Measurements from ENCODE around the gene TXNRD1.
"Not testable (repeated sequence)": the region's sequence is repeated elsewhere in the genome, so short reads cannot be mapped to it uniquely, and the experiment has no call there.

The TXNRD1 gene

DNA sequence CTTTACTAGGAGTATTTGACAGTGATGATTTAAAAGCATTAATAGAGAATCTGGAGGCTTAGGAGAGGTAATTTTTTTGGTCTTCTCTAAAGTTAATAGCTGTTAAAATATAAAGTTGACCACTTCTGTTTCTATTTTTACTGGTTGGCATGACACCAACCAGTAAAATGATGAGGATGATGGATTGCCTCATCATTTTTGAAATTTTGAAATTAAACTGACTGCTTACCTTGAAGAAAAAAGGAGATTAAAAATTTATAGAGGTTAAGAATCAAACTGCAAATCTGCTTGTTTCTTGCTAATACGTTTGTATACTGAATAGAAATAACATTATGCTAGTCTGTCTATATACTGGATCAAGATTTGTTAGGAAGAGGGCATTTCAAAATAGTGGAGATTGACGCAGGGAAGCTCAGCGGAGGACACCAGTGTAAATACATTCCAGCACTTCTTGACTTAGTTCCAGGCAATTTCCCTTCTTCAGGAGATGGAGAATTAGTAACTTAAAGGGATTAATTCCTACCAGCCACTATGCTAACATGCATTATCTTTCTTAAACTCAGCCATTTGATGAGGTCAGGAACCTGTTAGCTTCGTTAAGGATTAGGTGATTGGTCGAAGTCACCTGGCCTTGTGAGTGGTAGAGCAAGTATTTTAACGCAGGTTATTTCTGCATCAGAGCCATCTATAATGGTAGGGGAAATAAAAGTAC is 91.5 kb downstream of the TXNRD1 start:
- DNase-seq, result no peak

DNA sequence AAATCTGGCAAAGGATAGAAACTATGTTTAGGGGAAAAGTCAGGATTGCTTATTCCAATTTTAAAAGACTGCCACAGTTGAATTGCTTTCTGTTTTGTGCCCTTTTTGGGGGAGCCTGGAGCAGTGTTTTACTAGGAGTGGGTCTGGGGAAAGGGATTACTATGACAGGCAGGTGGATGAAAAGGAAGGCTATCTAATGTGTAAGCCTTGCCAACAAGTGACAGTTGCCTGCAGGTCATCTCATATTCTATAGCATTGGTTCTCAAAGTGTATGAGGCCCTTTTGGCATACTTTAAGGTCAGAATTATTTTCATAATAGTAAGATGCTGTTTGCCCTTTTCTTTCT is 92.0 kb downstream of the TXNRD1 start:
- DNase-seq, result no peak

DNA sequence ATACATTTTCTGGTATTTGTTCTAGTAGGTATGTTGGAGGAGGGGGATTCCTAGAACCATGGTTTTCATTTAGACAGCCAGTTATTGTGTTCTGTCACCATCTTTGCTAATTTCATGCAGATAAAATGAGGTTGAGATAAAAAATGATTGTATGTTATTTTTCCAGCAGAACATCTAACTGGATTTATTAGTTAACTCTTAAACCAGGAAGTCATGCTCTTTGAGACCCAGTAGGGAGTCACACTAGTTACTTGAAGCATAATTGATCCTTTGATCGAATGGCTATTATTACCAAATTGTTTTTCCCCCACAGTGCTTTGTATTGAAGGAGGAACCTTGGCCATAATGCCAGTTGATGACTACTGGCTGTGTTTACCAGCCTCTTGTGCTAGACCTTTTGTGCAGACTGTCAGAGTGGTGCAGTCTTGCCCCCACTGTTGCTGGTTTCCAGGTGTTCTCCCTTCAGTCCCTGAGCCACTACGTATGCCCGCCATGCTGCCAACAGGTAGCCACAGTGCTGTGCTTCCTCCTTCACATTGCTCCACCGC is 93.9 kb downstream of the TXNRD1 start:
- DNase-seq, result peak; percentile 15

DNA sequence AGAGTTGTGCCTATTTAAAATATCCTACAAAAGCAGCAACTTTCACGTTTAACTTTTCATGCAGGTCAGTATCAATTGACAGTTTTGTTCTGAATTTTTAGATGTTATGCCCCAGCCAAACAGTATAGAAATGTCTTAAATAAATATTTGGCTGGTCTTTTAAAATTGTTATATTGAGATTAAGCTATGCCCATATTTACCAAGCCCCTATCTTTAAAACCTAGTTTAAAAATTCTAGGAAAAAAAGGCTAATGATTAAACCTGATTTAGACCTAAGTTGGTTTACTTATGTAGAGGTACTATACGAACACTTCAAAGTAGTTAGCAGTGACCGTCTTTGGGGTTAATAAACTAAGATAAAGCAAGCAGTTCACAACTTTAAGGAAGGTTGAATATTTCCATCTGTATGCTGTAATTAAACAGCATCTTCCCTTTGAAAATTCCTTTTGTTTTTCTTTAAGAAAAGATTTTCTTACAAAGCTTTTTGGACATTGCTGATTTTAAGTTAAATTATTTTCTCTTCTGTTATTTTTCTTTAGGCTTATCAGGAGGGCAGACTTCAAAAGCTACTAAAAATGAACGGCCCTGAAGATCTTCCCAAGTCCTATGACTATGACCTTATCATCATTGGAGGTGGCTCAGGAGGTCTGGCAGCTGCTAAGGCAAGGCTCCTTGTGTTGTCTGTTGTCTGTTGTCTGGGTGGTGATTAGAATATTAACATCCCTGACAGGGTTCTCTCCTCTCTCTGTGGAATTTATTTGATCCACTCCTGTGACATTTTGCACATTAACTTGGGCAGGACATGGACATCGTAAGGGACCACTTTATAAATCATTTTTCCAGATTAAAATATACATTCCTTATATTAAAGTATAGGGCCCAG is 95.4 kb downstream of the TXNRD1 start:
- no peak for DNase-seq

DNA sequence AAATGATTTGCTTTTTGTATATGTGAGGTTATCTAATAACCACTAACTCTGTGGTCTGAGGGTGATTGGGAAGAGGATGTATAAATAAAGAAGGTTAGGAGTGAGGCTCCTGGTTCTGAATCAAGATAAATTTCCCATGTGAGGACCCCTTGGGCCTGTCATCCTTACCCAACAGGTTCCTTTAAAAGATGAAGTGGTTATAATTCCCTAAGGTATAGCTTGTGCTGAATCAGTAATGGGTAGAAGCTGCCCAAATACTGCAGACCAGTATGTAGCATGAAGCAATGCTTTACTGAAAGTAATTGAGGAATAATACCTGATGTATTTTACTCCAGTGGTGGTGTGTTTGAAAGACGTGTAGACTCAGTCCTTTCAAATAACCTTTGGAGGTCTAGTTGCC is 96.6 kb downstream of the TXNRD1 start:
- DNase-seq, result no peak

DNA sequence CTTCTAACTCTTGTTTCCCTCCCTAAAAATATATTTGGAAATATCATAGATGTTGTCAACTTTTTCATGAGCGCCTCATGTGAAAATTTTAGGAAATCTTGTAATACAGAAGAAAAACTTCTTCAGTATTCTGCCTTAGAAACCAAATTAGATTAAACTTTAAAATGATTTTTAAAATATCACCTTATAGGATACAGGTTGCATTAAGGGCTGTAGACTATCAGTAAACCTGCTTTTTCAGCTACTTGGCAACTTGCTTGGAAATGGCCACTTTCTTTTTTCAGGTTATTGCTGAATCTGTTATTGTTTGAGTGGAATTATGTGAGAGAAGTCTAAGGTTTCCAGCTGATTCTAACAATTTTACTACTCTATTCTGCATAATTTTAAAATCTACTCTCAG is 97.1 kb downstream of the TXNRD1 start:
- DNase-seq, result no peak

DNA sequence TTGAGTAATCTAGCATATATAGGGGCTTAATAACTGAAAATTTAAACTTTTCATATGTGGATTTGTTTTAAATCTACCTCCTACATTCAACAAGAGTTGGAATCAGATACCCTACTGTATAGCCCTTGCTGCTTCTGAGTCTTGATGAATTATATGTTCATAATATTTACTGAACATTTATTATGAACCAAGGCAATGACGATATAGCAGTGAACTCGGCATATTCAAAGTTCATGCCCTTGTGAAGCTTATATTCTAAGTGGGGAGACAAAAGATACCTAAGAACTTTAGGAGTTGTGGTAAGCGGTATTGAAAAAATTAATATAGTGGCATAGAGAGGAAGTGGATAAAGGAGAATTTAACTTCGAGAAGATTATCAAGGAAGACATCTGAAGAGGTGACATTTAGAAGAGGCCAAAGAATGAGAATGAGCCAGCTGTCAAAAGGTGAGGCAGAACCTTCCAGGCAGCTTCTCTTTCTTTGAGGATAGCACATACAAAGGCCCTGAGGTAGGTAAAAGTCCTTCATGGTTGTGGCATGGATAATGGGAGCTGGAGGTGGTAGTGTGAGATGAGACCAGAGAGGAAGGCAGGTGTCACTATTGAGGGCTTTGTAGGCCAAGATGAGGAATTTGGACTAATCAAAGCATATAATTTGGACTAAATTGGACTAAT is 98.1 kb downstream of the TXNRD1 start:
- DNase-seq, result no peak

DNA sequence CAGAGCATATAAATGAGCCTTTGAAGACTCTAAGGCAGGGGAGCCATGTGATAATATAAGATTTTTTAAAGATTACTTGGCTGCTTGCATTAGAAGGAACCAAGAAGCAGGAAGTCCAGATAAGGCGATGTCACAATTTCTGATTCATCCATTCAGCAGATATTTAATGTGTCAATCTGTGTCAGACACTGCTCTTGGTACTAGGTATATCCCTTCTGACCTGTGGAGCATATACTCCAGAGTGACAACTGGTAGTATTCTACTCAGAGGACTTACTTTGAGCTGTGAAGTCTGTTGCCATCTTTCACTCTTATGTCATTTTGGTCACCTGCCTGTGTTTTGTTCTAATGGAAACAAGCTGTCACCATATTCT is 98.6 kb downstream of the TXNRD1 start:
- no peak for DNase-seq

DNA sequence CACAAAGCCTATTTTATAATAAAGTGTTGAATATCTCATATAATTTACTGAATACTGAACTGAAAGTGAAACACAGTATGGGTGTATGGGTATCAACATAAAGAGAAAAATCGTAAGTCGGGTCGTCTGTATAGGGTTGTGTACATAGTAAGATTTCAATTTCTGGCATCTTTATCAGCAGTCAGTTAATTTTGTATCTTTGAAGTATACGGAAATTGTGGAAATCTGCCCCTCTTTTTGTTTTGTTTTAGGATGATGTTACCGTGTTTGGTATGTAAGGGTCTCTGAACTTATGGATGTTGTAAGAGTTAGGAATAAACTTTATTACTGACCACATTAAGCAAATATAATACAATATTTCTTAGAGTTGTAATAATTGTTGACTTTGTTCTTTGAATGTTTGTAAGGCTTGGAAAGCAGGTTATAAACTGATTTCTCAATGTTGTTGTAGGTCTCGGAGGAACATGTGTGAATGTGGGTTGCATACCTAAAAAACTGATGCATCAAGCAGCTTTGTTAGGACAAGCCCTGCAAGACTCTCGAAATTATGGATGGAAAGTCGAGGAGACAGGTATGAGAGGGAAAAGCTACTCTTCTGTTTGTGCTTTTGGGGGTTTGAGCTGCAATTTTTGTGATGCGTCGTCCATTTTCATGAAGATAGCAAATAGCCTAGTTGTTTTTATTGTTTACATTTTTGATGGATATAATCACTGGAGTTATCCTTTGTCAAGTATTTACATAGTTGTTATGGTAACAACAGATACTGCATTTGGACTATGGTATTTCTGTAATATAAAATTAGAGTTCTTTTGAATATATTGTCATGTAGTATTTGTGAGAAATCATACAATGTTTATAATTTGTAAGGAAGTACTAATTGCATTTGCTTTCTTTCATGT is 100.0 kb downstream of the TXNRD1 start:
- no peak for DNase-seq

DNA sequence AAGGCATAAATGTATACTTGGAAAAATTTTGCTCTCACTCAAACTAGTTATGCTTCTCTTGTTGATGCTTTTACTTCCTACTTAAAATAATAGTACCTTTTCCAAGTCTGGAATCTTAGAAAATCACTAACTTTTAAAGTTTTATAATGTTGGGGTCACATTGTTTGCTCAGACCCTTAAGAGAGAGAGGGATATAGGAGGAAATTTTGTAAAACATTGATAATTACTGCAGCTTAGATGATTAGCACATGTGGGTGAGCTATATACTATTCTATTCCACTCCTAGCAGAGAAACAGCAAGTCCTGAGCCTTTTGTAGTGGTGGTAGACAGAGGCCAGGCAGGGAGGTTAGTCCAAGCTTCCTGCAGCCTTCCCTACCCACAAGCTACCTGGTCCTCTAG is 101.4 kb downstream of the TXNRD1 start:
- no peak for DNase-seq

DNA sequence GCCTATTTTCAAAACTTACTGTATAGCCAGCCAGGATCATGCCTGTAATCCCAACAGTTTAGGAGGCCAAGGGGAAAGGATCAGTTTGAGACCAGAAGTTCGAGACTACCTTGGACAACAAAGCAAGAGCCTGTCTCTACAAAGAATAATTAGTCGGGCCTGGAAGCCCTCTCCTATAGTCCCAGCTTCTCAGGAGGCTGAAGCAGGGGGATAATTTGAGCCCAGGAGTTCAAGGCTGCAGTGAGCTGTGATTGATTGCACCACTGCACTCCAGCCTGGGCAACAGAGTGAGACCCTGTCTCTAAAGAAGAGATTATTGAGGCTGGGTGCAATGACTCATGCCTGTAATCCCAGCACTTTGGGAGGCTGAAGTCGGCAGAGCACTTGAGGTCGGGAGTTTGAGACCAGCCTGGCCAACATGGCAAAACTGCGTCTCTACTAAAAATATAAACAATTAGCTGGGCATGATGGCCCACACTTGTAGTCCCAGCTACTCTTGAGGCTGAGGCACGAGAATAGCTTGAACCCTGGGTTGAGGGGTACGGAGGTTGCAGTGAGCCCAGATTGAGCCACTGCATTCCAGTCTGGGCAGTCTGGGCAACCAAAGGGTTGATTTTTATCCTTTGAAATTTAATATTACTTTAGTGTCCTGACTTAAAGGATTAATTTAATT is 102.1 kb downstream of the TXNRD1 start:
- no peak for DNase-seq

DNA sequence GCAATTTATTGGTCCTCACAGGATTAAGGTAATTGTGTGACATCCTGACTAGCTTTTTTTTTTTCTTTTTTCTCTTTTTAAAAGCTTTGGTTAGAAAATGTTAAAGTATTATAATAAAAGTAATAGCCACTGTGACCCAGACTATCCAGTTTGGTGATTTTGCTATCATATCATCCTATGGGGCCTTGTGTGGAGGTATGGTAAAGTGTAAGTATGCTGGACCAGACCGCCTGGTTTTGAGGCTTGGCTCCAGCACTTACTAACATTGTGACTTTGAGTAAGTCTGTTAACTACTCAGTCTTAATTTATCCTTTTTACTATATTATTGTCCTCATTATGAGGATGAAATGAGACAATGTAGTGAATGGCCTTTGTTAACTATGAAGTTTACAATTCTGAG is 103.4 kb downstream of the TXNRD1 start:
- DNase-seq, result no peak

DNA sequence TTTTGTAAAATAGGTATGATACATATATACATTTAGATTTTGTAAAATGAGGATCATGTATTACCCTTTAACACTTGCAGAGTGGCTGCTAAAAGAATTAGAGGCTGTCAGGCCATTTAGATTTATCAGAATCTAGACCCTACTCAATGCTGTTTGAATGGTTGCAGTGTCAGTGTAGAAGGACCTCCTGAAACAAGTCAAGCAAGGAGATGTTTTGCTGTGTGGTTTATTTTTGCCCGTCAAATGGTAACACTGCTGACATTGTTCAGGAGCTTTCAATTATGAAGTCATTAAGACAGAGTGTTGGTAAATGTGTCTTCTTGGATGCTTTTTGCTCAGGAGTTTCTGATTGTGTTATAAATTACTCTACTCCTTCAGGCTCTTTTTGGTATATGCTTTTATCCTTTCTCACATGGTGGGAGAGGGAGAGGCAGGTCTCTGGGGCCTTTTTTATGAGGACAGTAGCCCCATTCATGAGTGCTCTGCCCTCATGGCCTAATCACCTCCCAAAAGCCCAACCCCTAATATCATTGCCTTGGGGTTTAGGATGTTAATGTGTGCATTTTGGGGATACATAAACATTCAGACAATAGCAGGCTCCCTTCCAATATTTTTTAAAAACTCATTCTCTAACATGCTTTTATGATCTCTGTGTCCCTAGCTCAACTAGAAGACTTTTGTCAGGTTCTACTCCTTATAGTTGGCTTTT is 104.5 kb downstream of the TXNRD1 start:
- DNase-seq, result no peak

DNA sequence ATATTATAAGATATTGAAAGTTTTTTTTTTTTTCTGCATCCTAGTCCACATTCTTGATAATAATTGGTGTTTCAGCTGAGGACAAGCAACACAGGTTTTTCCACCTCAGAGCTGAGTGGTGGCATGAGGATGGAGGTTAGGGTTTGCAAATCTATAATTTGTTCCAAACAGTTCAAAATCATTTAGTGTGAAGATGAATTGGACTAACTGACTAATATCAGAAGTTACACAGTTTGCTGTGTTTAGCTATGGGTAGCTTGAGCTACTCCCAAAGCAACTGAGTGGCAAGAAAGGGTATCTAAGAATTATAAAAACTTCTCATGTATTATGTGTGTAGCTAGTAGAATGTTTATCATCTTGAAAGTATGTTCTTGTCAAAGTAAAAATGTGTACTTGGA is 105.0 kb downstream of the TXNRD1 start:
- no peak for DNase-seq

DNA sequence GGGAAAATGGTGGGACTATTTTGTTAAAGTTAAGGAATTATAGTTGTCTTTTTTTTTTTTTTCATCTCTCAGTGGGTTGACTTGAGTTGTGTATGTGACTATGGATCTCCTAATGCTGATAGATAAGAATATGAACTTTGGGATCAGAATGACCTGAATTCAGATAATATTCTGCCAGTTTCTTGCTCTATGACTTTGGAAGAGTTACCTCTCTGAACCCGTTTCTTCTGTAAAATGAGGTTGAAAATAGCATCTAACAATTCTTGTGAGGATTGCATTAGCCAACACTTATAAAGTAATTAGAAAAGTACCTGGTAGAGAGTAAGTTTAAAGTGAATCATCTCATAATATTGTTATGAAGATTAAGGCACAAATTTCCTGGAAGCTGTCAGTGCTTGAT is 106.4 kb downstream of the TXNRD1 start:
- DNase-seq, result no peak

DNA sequence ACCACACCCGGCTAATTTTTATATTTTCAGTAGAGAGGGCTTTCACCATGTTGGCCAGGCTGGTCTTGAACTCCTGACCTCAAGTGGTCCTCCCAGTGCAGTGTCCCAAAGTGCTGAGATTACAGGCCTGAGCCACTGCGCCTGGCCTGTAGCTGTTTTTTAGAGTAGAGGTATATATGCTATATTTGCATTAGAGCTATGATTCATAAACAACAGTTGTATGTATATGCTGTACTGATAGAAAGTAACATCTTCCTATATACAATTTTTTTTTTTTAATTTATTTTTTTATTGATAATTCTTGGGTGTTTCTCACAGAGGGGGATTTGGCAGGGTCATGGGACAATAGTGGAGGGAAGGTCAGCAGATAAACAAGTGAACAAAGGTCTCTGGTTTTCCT is 107.0 kb downstream of the TXNRD1 start:
- not testable (repeated sequence) for DNase-seq

DNA sequence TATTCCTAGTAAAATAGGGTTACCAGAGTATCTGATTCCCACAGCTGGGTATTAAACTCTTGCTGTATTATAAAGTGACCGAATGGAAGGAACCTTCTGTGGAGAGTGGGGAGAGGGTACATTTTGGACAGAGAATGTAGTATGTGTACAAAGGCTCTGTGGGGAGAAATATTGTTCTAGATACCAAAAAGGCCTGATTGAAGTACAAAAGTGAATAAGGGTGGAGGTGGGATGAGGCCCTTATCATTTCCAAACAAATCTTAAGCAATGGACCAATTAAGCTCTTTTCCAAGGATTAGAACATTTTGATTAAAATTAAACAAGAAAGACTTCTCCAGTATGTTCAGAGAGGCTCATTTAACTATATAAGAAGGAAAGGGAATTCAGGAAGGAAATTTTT is 108.3 kb downstream of the TXNRD1 start:
- DNase-seq, result no peak

DNA sequence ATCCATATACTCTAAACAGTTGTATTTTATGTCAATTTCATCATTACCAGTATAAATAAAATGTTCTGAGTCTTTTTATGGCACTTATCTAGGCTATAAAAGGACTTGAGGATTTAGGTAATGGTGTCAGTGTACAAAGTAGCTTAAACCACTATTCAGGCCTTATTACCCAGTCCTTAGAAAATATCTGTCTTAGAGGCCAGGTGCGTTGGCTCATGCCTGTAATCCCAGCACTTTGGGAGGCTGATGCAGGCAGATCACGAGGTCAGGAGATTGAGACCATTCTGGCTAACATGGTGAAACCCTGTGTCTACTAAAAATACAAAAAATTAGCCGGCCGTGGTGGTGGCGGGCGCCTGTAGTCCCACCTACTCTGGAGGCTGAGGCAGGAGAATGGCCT is 112.7 kb downstream of the TXNRD1 start:
- not testable (repeated sequence) for DNase-seq

DNA sequence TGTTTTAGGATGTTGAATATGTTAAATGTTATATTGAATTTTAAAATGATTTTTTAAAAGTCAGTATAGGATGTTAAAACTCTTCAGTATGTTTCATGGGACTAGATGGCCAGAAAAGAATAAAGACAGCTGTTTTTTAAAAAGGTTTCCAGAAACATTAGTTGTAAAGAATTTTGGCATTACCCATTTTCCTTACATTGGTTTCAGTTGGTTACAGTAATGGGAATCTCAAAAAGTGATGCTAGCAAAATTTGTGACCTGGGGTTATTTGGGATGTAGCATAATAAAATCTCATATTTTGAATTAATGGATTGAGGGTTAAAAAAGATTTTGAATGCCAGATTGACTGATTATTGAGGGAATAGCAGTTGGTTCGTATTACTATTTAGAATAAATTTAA is 113.2 kb downstream of the TXNRD1 start:
- DNase-seq, result no peak

DNA sequence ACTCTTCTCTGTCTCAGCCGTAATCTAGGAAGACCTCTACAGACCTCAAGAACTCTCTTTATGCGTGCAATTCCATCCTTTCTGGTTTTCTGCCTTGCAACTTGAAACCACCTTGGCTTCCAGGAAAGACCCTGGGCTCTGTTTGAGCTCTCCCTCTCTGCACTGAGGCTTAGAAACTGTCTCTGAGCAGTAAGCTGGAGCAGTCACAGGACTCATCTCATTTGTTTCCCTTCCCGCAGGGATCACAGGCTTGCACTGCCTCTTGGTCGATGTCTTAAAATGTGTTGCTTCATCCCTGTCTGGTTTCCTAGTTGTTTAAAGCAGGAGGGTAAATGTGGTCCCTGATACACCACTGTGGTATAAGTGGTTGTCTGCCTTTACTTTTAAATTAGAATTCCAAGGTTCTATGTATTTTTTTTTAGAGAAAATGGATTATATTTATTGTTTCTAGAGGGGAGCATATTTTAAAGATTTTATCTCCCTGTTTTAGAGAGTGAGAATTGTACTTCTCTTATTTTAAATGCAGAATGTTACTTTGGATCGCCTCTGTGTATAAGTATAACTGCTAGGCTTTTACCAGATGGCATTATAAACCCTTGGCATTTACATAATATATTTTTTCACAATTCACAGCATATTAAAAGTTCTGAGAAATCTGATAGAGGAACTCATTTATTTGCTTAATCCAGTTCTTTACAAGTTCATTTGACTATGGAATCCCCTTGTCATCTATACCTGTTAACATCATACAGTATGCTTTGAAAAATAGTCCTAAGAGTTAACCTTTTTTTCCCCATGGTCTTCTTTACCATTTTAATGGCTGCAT is 114.3 kb downstream of the TXNRD1 start:
- no peak for DNase-seq

DNA sequence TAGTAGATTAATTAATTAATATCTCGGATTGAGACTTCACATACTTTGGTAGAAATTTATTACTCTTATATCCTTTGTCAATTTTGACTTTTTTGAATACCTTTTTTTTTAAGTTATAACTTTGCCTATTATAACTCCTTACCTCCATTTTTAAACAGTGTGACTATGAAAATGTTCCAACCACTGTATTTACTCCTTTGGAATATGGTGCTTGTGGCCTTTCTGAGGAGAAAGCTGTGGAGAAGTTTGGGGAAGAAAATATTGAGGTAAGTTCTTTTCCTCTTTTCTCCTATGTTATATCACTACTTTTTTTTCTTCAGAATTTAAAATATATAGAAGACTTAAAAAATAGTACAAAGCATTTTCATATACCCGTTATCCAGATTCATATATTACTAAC is 115.8 kb downstream of the TXNRD1 start:
- no peak for DNase-seq

All from NCI-H2081 treated with DMSO at 0.1 percent for 48 hours (cell line).